ENCODE results near the gene FMNL2. TPM values are rescaled to one million over a fixed set of nuclear protein-coding genes. Genes with fewer than 3 reads are reported as not detected.

Gene FMNL2
- total RNA-seq, 1 experiment from 2014 or later = 43.1 TPM

GRCh38 chr2:152635635-152636298 is 300.8 kb downstream of the FMNL2 start:
- no peaks in the 10 kb centered on the region for H3K4me1 ChIP-seq (ENCODE audit: insufficient read depth, low read length, poor library complexity, severe bottlenecking)
- H3K9me3 ChIP-seq (ENCODE audit: low read depth, low read length, poor library complexity, severe bottlenecking) = no peaks in the 10 kb centered on the region
- TF ChIP-seq EZH2 (IDR thresholded peaks at IDR 0.05; ENCODE audit: borderline replicate concordance, low read depth, low read length, poor library complexity, severe bottlenecking) = no peak
- peak; percentile 86 for TF ChIP-seq CTCF (conservative IDR thresholded peaks at IDR 0.05; ENCODE audit: low read depth, low read length)
- CTCF ChIA-PET = interaction anchor here (1.1 to 2.2 kb wide), 2 partner anchors 9 to 460 kb away, joined by 3 to 15 read pairs; partner anchors contain the start of gene STAM2
- intact Hi-C loops (cut with micrococcal nuclease; ENCODE audit: unreplicated experiment) = loop anchor here (1.0 to 2.0 kb wide), 3 partner anchors 445 to 598 kb away; no protein-coding TSS in a partner anchor
- H3K27me3 ChIP-seq (replicated peaks; ENCODE audit: insufficient read depth, low read depth, low read length, poor library complexity) = no peaks in the 10 kb centered on the region
- H3K36me3 ChIP-seq (ENCODE audit: insufficient read depth, low read length, poor library complexity, severe bottlenecking) = peaks cover 9% of the 10 kb centered on the region
- peak; percentile 68 for DNase-seq (ENCODE audit: low spot score)
- H3K27ac ChIP-seq (ENCODE audit: low read depth, low read length, poor library complexity, severe bottlenecking) = no peak overlapping the region
- H3K4me3 ChIP-seq (ENCODE audit: low read depth, low read length, poor library complexity, severe bottlenecking) = no peak overlapping the region
- no TSS peak for BruUV-seq (replicated peaks)
- POLR2A ChIA-PET (ENCODE audit: low non-redundant PET) = no interaction called here

GRCh38 chr2:152637251-152637650 is 302.3 kb downstream of the FMNL2 start:
- no peaks in the 10 kb centered on the region for H3K4me1 ChIP-seq (ENCODE audit: insufficient read depth, low read length, poor library complexity, severe bottlenecking)
- CTCF ChIA-PET = no interaction called here

GRCh38 chr2:152638056-152638455 is 303.1 kb downstream of the FMNL2 start:
- no TSS peak for BruUV-seq (replicated peaks)
- ChIA-PET CTCF (no interaction called here), POLR2A (ENCODE audit: low non-redundant PET) (no interaction called here)
- no peak for DNase-seq (ENCODE audit: low spot score)
- H3K36me3 ChIP-seq (ENCODE audit: insufficient read depth, low read length, poor library complexity, severe bottlenecking) = peaks cover 18% of the 10 kb centered on the region
- TF ChIP-seq CTCF (conservative IDR thresholded peaks at IDR 0.05; ENCODE audit: low read depth, low read length) = no peak
- no peak for TF ChIP-seq EZH2 (IDR thresholded peaks at IDR 0.05; ENCODE audit: borderline replicate concordance, low read depth, low read length, poor library complexity, severe bottlenecking)
- intact Hi-C loops (cut with micrococcal nuclease; ENCODE audit: unreplicated experiment) = no loop called here
- no peak overlapping the region for H3K4me3 ChIP-seq (ENCODE audit: low read depth, low read length, poor library complexity, severe bottlenecking)
- H3K27me3 ChIP-seq (replicated peaks; ENCODE audit: insufficient read depth, low read depth, low read length, poor library complexity) = no peaks in the 10 kb centered on the region
- H3K4me1 ChIP-seq (ENCODE audit: insufficient read depth, low read length, poor library complexity, severe bottlenecking) = no peaks in the 10 kb centered on the region
- H3K9me3 ChIP-seq (ENCODE audit: low read depth, low read length, poor library complexity, severe bottlenecking) = no peaks in the 10 kb centered on the region
- H3K27ac ChIP-seq (ENCODE audit: low read depth, low read length, poor library complexity, severe bottlenecking) = no peak overlapping the region

More at GRCh38 chr2:152637251-152637650, 302.3 kb downstream of the FMNL2 start:
- no peak overlapping the region for H3K27ac ChIP-seq (ENCODE audit: low read depth, low read length, poor library complexity, severe bottlenecking)
- H3K4me3 ChIP-seq (ENCODE audit: low read depth, low read length, poor library complexity, severe bottlenecking) = no peak overlapping the region
- H3K9me3 ChIP-seq (ENCODE audit: low read depth, low read length, poor library complexity, severe bottlenecking) = no peaks in the 10 kb centered on the region
- no peaks in the 10 kb centered on the region for H3K27me3 ChIP-seq (replicated peaks; ENCODE audit: insufficient read depth, low read depth, low read length, poor library complexity)
- POLR2A ChIA-PET (ENCODE audit: low non-redundant PET) = no interaction called here
- no peak for DNase-seq (ENCODE audit: low spot score)
- intact Hi-C loops (cut with micrococcal nuclease; ENCODE audit: unreplicated experiment) = no loop called here
- H3K36me3 ChIP-seq (ENCODE audit: insufficient read depth, low read length, poor library complexity, severe bottlenecking) = peaks cover 18% of the 10 kb centered on the region
- no peak for TF ChIP-seq EZH2 (IDR thresholded peaks at IDR 0.05; ENCODE audit: borderline replicate concordance, low read depth, low read length, poor library complexity, severe bottlenecking)
- TF ChIP-seq CTCF (conservative IDR thresholded peaks at IDR 0.05; ENCODE audit: low read depth, low read length) = no peak
- BruUV-seq (replicated peaks) = no TSS peak

Data from A673 (cell line).